CD4-positive, alpha-beta memory T cell (primary cell): ENCODE data around the gene TPGS1. TPM values are rescaled to one million over a fixed set of nuclear protein-coding genes. Genes with fewer than 3 reads are reported as not detected.

Experiments used
- CTCF ChIA-PET: fragments of 350-600 bp; sonication (Branson Sonifier 250); formaldehyde crosslinking; loops from one replicate; lab custom pipeline; 2021; ENCODE audit warnings: inconsistent platforms; ENCODE audit not compliant: partially characterized antibody; lab: Charles Lee
- POLR2A ChIA-PET: fragments of 350-600 bp; sonication (Branson Sonifier 250); formaldehyde crosslinking; loops from one replicate; lab custom pipeline; 2021; ENCODE audit not compliant: partially characterized antibody; lab: Charles Lee
- DNase-seq, 5 donors: peaks; one replicate each; pipeline versions ENCODE4 v3.0.0 to v3.0.0-alpha.2; 2020 to 2022; ENCODE audit warnings: mixed read lengths in 1 of 5
- H3K27ac ChIP-seq: one replicate; pipeline ENCODE4 v1.7.0; 2013; ENCODE audit warnings: low read depth, low read length
- H3K27me3 ChIP-seq: 2 replicates; pipeline ENCODE4 v1.7.0; 2013; ENCODE audit warnings: mild to moderate bottlenecking, low read length, moderate library complexity; ENCODE audit not compliant: insufficient read depth
- H3K36me3 ChIP-seq: 2 replicates; pipeline ENCODE4 v1.7.0; 2013; ENCODE audit warnings: mild to moderate bottlenecking, low read length, moderate library complexity; ENCODE audit not compliant: insufficient read depth
- H3K4me1 ChIP-seq: 2 replicates; pipeline ENCODE4 v1.7.0; 2013; ENCODE audit warnings: mild to moderate bottlenecking, low read length, moderate library complexity; ENCODE audit not compliant: insufficient read depth
- H3K4me3 ChIP-seq, 2 donors: one replicate each; pipeline ENCODE4 v1.7.0; 2013; ENCODE audit warnings: low read length in 2 of 2, mild to moderate bottlenecking in 1 of 2
- H3K9me3 ChIP-seq, 2 donors: one replicate each; pipeline ENCODE4 v1.7.0; 2013; ENCODE audit warnings: low read length in 2 of 2, control low read depth in 1 of 2; ENCODE audit not compliant: control insufficient read depth in 1 of 2
- H3K27ac Mint-ChIP-seq, 7 donors: one replicate each; pipeline ENCODE4 v1.8.0; 2020 to 2021; ENCODE audit warnings: mixed read lengths in 7 of 7, mild to moderate bottlenecking in 6 of 7, inconsistent platforms in 3 of 7, moderate library complexity in 3 of 7
- H3K27me3 Mint-ChIP-seq, 2 donors: one replicate each; pipeline ENCODE4 v1.8.0; 2020 to 2021; ENCODE audit warnings: mixed read lengths in 2 of 2
- H3K36me3 Mint-ChIP-seq, 2 donors: one replicate each; pipeline ENCODE4 v1.8.0; 2020 to 2021; ENCODE audit warnings: mixed read lengths in 2 of 2, inconsistent platforms in 1 of 2, mild to moderate bottlenecking in 1 of 2
- H3K4me1 Mint-ChIP-seq, 4 donors: one replicate each; pipeline ENCODE4 v1.8.0; 2020 to 2021; ENCODE audit warnings: mixed read lengths in 4 of 4, mild to moderate bottlenecking in 1 of 4
- H3K4me3 Mint-ChIP-seq, 8 donors: one replicate each; pipeline ENCODE4 v1.8.0; 2020 to 2021; ENCODE audit warnings: mixed read lengths in 8 of 8, mild to moderate bottlenecking in 7 of 8, moderate library complexity in 6 of 8, inconsistent platforms in 3 of 8
- H3K9me3 Mint-ChIP-seq, 8 donors: one replicate each; pipeline ENCODE4 v1.8.0; 2020 to 2021; ENCODE audit warnings: mixed read lengths in 8 of 8, mild to moderate bottlenecking in 5 of 8, inconsistent platforms in 3 of 8, moderate library complexity in 1 of 8
- intact Hi-C: fragments of 100-400 bp; cut with micrococcal nuclease; formaldehyde crosslinking; loops from one replicate; pipeline ENCODE4 v1.15.1; 2023
- polyA plus RNA-seq, 2 donors: library from polyadenylated mRNA; unstranded; fragments of 300-500 nt; fragmentation: Illumina TruSeq; gene quantifications; one replicate each; pipeline ENCODE4 v1.2.3, GENCODE V29; 2021
- total RNA-seq, 2 experiments: library from RNA; stranded (reverse); gene quantifications; one replicate each; pipeline ENCODE4 v1.2.3, GENCODE V29; 2021

TPGS1 gene
- total and polyA plus RNA-seq, 4 experiments from 2014 or later, result 22.2 to 37.6 (median 31.9) TPM

GRCh38 chr19:531753-532560 is 24.7 kb downstream of the TPGS1 start, which contains the start of gene CDC34:
Gene CDC34, plus strand, starts transcription at chr19:531760. Its CDS starts 172 bp downstream, at chr19:531932.
- H3K27me3 Mint-ChIP-seq, result no peaks in the 10 kb centered on the region

GRCh38 chr19:532561-533363 is 25.5 kb downstream of the TPGS1 start:
- intact Hi-C loops, result loop anchor here (5.0 kb wide), 1 partner anchor 80 kb away; no protein-coding TSS in a partner anchor
- Mint-ChIP-seq H3K36me3 (peaks cover 0 to 4% of the 10 kb centered on the region in 2 donors), H3K27ac (peak overlapping the region; percentile 81 to 95 (median 90)), H3K4me3 (peak overlapping the region; percentile 80 to 92 (median 88)), H3K4me1 (peaks cover 6 to 24% (median 10%) of the 10 kb centered on the region in 4 donors), H3K27me3 (no peaks in the 10 kb centered on the region), H3K9me3 (no peaks in the 10 kb centered on the region)
- Histone ChIP-seq H3K4me3 (peak overlapping the region; percentile 66 to 81), H3K36me3 (peaks cover 18% of the 10 kb centered on the region), H3K27ac (peak overlapping the region; percentile 67), H3K4me1 (peaks cover 27% of the 10 kb centered on the region), H3K27me3 (no peaks in the 10 kb centered on the region), H3K9me3 (no peaks in the 10 kb centered on the region)
- ChIA-PET POLR2A (interaction anchor here (1.0 to 6.5 kb wide), 12 partner anchors 11 to 148 kb away, joined by 3 to 111 read pairs (median 6); partner anchors contain the start of genes BSG, GZMM and TPGS1), CTCF (interaction anchor here (0.6 to 5.7 kb wide), 8 partner anchors 9 to 57 kb away, joined by 3 to 48 read pairs (median 4); partner anchors contain the start of gene TPGS1)
- DNase-seq, result peak; percentile 40 to 58 (median 54)

More at GRCh38 chr19:531753-532560, 24.7 kb downstream of the TPGS1 start, which contains the start of gene CDC34:
- Histone ChIP-seq H3K9me3 (no peaks in the 10 kb centered on the region), H3K27ac (peak within 1 kb of the TSS; percentile 81), H3K27me3 (no peaks in the 10 kb centered on the region), H3K36me3 (peaks cover 16% of the 10 kb centered on the region), H3K4me3 (peak within 1 kb of the TSS; percentile 66 to 81), H3K4me1 (peaks cover 27% of the 10 kb centered on the region)
- peaks cover 6 to 24% (median 10%) of the 10 kb centered on the region in 4 donors for H3K4me1 Mint-ChIP-seq
- no peaks in the 10 kb centered on the region for H3K9me3 Mint-ChIP-seq
- intact Hi-C loops, result loop anchor here (1.0 to 5.0 kb wide), 4 partner anchors 11 to 80 kb away; partner anchors contain the start of genes BSG and TPGS1
- peaks cover 0 to 4% of the 10 kb centered on the region in 2 donors for H3K36me3 Mint-ChIP-seq
- CTCF ChIA-PET, result interaction anchor here (0.6 to 5.7 kb wide), 8 partner anchors 10 to 56 kb away, joined by 3 to 48 read pairs (median 4); partner anchors contain the start of gene TPGS1
- peak within 1 kb of the TSS; percentile 84 to 92 (median 88) for H3K4me3 Mint-ChIP-seq
- POLR2A ChIA-PET, result interaction anchor here (1.0 to 6.5 kb wide), 12 partner anchors 11 to 149 kb away, joined by 3 to 111 read pairs (median 6); partner anchors contain the start of genes BSG, GZMM and TPGS1
- DNase-seq, result no peak
- peak within 1 kb of the TSS; percentile 62 to 95 (median 88) for H3K27ac Mint-ChIP-seq

DNA sequence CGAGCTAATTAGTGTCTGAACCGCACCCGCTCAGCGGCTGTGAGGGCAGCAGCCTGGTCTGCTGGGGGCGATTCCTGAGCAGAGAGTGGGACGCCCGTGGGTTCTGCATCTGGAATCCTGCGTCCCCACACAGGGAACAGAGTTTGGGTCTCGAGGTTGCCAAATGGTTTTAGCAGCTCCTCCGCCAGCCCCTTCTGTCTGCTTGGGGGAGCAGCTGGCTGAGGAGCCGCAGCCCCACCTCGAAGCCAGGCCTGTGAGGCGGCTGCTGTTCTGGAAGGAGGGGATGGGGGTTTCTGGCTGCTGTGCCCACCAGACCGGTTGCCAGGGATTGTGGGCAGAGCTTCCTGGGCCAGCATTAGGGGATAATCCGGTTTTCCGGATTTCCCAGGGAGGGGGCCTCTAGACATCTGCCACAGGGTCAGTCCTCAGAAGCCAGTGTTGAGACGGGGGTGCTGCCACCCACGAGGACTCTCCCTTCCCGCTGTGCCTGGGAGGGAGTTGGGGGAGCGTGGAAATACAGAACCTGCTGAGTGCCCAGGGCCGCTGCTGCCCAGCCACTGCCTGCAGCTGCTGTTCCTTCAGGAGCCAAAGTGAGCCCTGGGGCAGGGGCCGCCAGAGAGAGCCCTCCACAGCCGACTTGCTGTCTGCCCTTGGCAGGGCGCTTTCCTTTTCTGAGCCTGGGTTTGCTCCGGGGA is 26.2 kb downstream of the TPGS1 start:
- no peaks in the 10 kb centered on the region for H3K27me3 Mint-ChIP-seq
- Histone ChIP-seq H3K4me3 (peak overlapping the region; percentile 66 to 81), H3K9me3 (no peaks in the 10 kb centered on the region), H3K27me3 (no peaks in the 10 kb centered on the region), H3K4me1 (peaks cover 27% of the 10 kb centered on the region), H3K36me3 (peaks cover 22% of the 10 kb centered on the region), H3K27ac (peak overlapping the region; percentile 67)
- H3K4me3 Mint-ChIP-seq, result peak overlapping the region; percentile 20 to 92 (median 88)
- no peak for DNase-seq
- H3K27ac Mint-ChIP-seq, result peak overlapping the region in 6 of 7 donors; percentile 22 to 82 (median 36)
- ChIA-PET CTCF (interaction anchor here (0.9 to 5.7 kb wide), 4 partner anchors 11 to 28 kb away, joined by 3 to 48 read pairs (median 16); partner anchors contain the start of gene TPGS1), POLR2A (interaction anchor here (2.2 to 6.5 kb wide), 5 partner anchors 10 to 38 kb away, joined by 14 to 111 read pairs (median 40); partner anchors contain the start of genes BSG, GZMM and TPGS1)
- no peaks in the 10 kb centered on the region for H3K9me3 Mint-ChIP-seq
- H3K36me3 Mint-ChIP-seq, result peaks cover 7 to 11% of the 10 kb centered on the region in 2 donors
- intact Hi-C loops, result loop anchor here (5.0 kb wide), 1 partner anchor 79 kb away; no protein-coding TSS in a partner anchor
- H3K4me1 Mint-ChIP-seq, result peaks cover 8 to 24% (median 14%) of the 10 kb centered on the region in 4 donors

GRCh38 chr19:534088-534487 is 26.8 kb downstream of the TPGS1 start:
- Mint-ChIP-seq H3K4me3 (peak overlapping the region in 6 of 8 donors; percentile 20 to 88 (median 38)), H3K36me3 (peaks cover 8 to 12% of the 10 kb centered on the region in 2 donors), H3K9me3 (no peaks in the 10 kb centered on the region), H3K27ac (peak overlapping the region in 1 of 7 donors; percentile 46), H3K27me3 (no peaks in the 10 kb centered on the region), H3K4me1 (peaks cover 8 to 24% (median 14%) of the 10 kb centered on the region in 4 donors)
- CTCF ChIA-PET, result no interaction called here
- Histone ChIP-seq H3K4me3 (no peak overlapping the region), H3K27me3 (no peaks in the 10 kb centered on the region), H3K4me1 (peaks cover 27% of the 10 kb centered on the region), H3K9me3 (no peaks in the 10 kb centered on the region), H3K36me3 (peaks cover 26% of the 10 kb centered on the region), H3K27ac (peak overlapping the region; percentile 67)
- POLR2A ChIA-PET, result interaction anchor here (5.0 kb wide), 1 partner anchor 10 kb away, joined by 52 read pairs; the partner anchor contains the start of gene GZMM
- intact Hi-C loops, result loop anchor here (5.0 kb wide), 1 partner anchor 78 kb away; no protein-coding TSS in a partner anchor
- DNase-seq, result no peak

DNA sequence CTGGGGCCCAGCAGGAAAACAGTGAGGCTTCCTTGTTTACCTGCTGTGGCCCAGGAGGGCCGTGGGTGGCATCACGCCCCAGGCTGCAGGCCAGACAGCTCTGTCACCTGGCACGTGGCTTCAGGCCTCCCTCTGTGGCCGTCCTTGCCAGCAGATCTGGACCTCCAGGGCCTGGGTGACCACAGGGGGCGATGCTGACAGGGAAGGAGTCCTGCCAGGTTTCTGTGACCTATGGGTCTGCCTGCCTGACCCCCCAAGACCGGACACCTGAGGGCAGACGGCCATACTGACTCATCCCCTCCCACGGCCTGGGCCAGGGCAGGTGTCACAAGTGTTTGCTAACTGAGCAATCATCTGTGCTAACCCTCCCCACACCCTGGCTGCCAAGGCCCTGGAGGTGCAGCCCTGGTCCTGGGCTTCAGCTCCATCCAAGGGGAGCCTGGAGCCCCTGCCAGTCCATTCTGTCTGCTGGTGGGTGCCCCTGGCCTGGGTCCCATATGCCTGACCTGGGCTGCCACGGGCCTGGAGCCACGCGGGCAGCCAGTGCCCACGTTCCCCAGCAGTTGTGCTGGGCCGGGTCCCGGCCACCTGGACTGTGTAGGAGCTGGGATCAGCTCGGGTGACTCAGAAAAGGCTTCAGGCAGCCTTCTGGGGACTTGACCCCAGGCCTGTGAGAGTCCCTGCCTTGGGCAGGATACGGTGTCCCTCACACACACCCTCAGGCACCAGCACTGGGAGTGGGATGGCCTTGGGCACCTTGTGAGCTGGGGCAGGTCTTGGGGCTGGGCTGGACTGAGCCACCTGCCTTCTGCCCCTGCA is 27.9 kb downstream of the TPGS1 start:
- DNase-seq, result no peak
- CTCF ChIA-PET, result no interaction called here
- intact Hi-C loops, result no loop called here
- Mint-ChIP-seq H3K4me1 (peaks cover 6 to 21% (median 14%) of the 10 kb centered on the region in 4 donors), H3K27ac (peak overlapping the region in 5 of 7 donors; percentile 24 to 72 (median 55)), H3K4me3 (peak overlapping the region in 2 of 8 donors; percentile 36 to 83), H3K36me3 (peaks cover 8 to 13% of the 10 kb centered on the region in 2 donors), H3K9me3 (no peaks in the 10 kb centered on the region), H3K27me3 (no peaks in the 10 kb centered on the region)
- Histone ChIP-seq H3K27ac (peak overlapping the region; percentile 9), H3K4me1 (peaks cover 27% of the 10 kb centered on the region), H3K36me3 (peaks cover 26% of the 10 kb centered on the region), H3K9me3 (no peaks in the 10 kb centered on the region), H3K27me3 (no peaks in the 10 kb centered on the region), H3K4me3 (no peak overlapping the region)
- POLR2A ChIA-PET, result no interaction called here
